ENCODE results near the gene LAPTM5. TPM values are rescaled to one million over a fixed set of nuclear protein-coding genes. Genes with fewer than 3 reads are reported as not detected.

Gene LAPTM5
- total and polyA plus RNA-seq, 10 of the 15 experiments (the other 5 are each of a cell fraction or from before 2014, with no cell fraction given) = 24.1 to 1,034 (median 687) TPM

GRCh38 chr1:30746212-30747032, 11.2 kb downstream of the LAPTM5 start (continued):
- TF ChIP-seq CHD2 (IDR thresholded peaks at IDR 0.05; ENCODE audit: borderline replicate concordance, low read depth, low read length) (no peak), POLR2AphosphoS5 (IDR thresholded peaks at IDR 0.05; ENCODE audit: low read length) (no peak), REST (IDR thresholded peaks at IDR 0.05; ENCODE audit: low read depth, low read length) (no peak), TCF3 (IDR thresholded peaks at IDR 0.05; ENCODE audit: borderline replicate concordance, insufficient read depth, low read depth, low read length) (0 out of 2 replicates have a peak, but pooled peaks have one; percentile 8), TBL1XR1 (IDR thresholded peaks at IDR 0.05; ENCODE audit: low read depth, low read length) (no peak), ZNF24 (IDR thresholded peaks at IDR 0.05) (no peak), MYC (IDR thresholded peaks at IDR 0.05; ENCODE audit: insufficient read depth, insufficient read length, insufficient replicate concordance, low read length, severe bottlenecking) (no peak), BCL11A (IDR thresholded peaks at IDR 0.05; ENCODE audit: low read depth, low read length) (0 out of 2 replicates have a peak, but pooled peaks have one; percentile 30), SREBF1 (IDR thresholded peaks at IDR 0.05; ENCODE audit: low read length) (no peak), NR2F1 (conservative IDR thresholded peaks at IDR 0.05) (no peak; the same call in 1 of the 2 replicates), SIX5 (IDR thresholded peaks at IDR 0.05; ENCODE audit: low read depth, low read length, severe bottlenecking) (no peak), MEF2B (IDR thresholded peaks at IDR 0.05; ENCODE audit: partially characterized antibody, poor library complexity, severe bottlenecking) (no peak), CBX3 (IDR thresholded peaks at IDR 0.05; ENCODE audit: borderline replicate concordance, low read depth) (no peak), ZZZ3 (IDR thresholded peaks at IDR 0.05; ENCODE audit: control insufficient read depth, insufficient read length, low read depth) (no peak)
- TF ChIP-seq, protein P1, sequence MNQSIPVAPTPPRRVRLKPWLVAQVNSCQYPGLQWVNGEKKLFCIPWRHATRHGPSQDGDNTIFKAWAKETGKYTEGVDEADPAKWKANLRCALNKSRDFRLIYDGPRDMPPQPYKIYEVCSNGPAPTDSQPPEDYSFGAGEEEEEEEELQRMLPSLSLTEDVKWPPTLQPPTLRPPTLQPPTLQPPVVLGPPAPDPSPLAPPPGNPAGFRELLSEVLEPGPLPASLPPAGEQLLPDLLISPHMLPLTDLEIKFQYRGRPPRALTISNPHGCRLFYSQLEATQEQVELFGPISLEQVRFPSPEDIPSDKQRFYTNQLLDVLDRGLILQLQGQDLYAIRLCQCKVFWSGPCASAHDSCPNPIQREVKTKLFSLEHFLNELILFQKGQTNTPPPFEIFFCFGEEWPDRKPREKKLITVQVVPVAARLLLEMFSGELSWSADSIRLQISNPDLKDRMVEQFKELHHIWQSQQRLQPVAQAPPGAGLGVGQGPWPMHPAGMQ (IDR thresholded peaks at IDR 0.05; ENCODE audit: borderline replicate concordance) = no peak
- TF ChIP-seq, protein P2, sequence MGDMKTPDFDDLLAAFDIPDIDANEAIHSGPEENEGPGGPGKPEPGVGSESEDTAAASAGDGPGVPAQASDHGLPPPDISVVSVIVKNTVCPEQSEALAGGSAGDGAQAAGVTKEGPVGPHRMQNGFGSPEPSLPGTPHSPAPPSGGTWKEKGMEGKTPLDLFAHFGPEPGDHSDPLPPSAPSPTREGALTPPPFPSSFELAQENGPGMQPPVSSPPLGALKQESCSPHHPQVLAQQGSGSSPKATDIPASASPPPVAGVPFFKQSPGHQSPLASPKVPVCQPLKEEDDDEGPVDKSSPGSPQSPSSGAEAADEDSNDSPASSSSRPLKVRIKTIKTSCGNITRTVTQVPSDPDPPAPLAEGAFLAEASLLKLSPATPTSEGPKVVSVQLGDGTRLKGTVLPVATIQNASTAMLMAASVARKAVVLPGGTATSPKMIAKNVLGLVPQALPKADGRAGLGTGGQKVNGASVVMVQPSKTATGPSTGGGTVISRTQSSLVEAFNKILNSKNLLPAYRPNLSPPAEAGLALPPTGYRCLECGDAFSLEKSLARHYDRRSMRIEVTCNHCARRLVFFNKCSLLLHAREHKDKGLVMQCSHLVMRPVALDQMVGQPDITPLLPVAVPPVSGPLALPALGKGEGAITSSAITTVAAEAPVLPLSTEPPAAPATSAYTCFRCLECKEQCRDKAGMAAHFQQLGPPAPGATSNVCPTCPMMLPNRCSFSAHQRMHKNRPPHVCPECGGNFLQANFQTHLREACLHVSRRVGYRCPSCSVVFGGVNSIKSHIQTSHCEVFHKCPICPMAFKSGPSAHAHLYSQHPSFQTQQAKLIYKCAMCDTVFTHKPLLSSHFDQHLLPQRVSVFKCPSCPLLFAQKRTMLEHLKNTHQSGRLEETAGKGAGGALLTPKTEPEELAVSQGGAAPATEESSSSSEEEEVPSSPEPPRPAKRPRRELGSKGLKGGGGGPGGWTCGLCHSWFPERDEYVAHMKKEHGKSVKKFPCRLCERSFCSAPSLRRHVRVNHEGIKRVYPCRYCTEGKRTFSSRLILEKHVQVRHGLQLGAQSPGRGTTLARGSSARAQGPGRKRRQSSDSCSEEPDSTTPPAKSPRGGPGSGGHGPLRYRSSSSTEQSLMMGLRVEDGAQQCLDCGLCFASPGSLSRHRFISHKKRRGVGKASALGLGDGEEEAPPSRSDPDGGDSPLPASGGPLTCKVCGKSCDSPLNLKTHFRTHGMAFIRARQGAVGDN (IDR thresholded peaks at IDR 0.05) = no peak; the same call in 1 of the 2 replicates

Data from GM12878 (cell line).